Activated T-helper 1 cell treated with anti-CD3 and anti-CD28 coated beads, Interleukin-2, amount 50 U/mL, for 16 hours (primary cell): ENCODE data around the gene LCN1.
"Not testable (repeated sequence)": the region's sequence is repeated elsewhere in the genome, so short reads cannot be mapped to it uniquely, and the experiment has no call there.

ENCODE experiments used
- DNase-seq, 2 donors: peaks; one replicate each; pipeline ENCODE4 v3.0.0-alpha.2; 2020; ENCODE audit warnings: low read depth in 1 of 2, low spot score in 1 of 2

The LCN1 gene

DNA sequence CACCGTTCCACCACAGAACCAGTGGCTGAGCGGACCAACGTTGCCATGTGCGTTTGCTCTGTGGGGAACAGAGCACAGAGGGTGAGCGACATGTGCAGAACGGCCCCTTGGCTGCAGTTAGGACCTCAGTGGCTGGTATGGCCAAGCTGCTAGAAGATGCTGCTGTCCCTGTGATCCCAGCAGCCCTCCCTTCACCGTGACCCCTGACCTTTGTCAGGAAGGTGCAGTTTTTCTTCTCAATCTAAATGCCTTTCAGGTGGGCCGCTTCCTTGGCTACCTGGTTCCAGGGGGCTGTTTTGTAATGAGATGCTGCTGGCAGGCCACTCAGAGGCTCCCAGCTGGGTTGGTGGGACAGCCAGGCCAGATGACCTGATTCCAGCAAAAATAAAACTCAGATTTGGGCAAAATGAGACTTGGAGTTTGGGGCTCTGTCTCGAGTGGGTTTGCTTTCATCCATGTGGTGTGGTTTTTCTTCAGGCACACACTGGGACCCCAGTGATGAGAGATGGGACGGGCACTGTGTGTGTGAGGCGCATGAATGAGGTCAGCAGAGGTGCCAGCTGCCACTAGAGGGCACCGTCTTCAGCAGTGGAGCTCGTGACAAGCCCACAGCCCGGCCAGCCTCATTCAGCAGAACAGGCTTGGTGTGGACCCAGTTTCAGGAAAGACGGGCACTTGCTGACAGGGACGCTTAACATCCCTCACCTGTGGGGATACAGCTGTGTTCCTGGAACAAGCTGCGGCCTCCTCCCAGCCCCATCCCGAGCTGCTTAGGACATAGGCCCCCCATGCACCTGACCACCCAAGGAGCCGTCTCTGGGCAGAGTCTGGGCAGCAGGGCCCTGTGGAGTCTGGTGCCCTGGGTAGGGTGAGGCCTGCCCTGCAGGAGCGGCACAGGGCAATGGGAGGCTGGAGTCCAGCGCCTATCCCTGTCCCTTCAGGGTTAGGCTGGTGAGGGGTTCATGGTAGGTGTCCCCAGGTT is 16.7 kb upstream of the LCN1 start:
- no peak for DNase-seq

GRCh38 chr9:135505406-135506187 is 15.6 kb upstream of the LCN1 start:
- DNase-seq, result no peak

DNA sequence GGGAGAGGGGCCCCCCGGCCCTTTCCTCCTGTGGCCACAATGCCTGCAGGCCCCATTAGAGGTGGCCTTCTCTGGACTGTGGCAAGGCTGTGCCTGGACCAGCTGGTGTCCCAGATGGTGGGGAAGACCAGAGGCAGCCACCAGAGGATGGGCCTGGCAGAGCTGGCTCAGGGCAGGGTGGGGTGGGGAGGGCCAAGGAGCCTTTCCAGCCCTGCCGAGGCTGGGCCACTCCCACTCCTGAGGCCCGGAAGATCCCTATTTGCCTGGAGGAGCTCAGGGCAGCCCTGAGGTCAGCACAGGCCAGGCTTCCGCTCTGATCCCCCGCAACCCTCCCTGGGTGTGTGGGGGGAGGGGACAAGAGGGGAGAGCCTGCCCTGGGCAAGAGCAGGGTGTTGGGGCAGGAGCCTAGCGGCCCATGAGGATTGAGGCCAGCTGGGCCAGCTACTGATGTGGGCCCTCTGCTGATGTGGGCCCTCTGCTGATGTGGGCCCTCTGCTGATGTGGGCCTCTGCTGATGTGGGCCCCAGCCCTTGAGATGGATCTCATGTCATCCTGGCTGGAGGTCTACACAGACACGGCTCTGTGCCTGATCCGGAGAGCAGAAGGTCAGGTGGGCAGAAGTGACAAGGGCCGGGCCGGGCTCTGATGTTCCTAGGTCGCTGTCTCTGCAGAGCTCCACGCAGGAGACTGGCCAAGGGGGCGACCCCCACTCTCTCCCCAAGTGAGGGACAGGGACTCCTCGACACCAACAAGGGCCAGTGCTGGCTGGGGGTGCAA is 14.7 kb upstream of the LCN1 start:
- DNase-seq, result no peak

GRCh38 chr9:135507104-135508035 is 13.9 kb upstream of the LCN1 start:
- DNase-seq, result no peak

- DNase-seq, result no peak
Observed at GRCh38 chr9:135508211-135508820, 12.9 kb upstream of the LCN1 start.

DNA sequence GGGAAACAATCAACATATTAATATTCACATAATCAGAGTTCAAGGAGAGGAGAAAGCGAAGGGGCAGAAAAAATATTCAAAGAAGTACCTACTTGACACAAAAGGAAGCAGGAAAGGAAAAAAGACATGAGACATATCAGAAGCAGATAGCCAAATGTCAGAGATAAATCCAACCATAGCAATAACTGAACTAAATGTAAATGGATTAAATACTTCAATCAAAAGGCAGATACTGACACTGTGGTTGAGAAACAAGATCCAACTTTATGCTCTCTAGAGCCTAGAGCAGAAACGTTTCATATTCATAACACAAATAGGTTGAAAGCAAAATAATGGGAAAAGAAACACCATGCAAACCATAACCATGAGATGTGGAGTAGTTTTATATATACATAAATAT is 11.8 kb upstream of the LCN1 start:
- no peak for DNase-seq

- DNase-seq, result no peak
Observed at GRCh38 chr9:135512241-135512603, 9.0 kb upstream of the LCN1 start.

GRCh38 chr9:135512904-135513303 is 8.3 kb upstream of the LCN1 start:
- no peak for DNase-seq

DNA sequence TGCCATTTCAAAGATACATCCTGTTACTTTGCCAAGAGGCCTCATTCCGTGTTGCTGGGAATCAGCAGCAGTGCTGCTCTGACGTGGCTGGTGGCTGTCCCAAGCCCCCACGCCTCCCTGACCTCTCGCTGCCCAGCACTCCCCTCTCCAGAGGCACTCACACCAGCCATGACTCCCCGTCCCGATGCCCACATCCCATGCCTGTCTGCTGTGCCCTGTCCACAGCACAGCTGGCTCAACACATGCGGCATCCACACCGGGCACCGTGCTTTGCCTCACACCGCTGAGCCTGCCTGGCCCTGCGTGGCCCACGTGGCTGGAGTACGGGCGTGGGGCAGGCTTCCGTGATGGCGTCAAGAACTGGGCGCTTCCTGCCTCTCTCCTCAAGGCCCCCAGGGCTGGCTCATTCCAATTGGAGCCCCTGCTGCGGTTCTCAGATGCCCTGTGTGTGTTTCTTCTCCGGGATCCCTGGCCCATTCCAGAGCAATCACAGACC is 7.8 kb upstream of the LCN1 start:
- peak in 1 of 2 donors; percentile 1 for DNase-seq

- not testable (repeated sequence) for DNase-seq
Observed at GRCh38 chr9:135513906-135514305, 7.3 kb upstream of the LCN1 start.

DNA sequence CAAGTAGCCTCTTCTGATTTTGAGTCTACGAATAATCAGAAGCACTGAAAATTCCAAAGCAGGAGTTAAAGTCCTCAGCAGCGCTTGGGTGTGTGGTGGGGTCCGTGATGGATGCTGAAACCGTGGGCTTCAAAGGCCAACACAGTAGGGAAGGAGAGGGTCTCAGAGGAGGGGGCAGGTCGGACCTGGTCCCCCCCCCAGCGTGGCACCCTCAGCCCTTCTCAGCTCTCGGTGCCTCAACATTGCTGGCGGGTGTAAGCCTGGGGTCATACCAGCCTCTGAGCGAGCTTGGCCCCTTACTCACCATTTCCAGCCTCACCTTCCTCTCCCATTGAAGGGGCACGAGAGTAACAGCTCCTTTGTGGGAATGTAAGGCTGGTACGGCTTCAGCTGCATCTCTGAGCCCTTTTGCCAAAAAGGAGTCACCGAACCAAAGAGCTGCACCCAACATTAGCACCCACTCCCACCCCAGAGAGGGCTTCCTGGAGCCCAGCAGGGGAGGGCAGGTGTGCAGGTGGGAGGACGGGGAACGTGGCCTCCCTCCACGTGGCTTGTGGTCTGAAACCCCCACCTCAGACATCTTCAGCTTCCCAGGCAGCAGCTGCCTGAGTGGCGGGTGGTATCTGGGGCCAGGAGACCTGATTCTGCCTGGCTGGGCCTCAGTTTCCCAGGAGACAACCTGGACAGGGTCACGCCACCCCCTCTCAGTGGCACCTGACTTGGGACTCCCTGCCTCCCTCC is 6.7 kb upstream of the LCN1 start:
- DNase-seq, result no peak

- no peak for DNase-seq
Observed at GRCh38 chr9:135515083-135515951, 5.9 kb upstream of the LCN1 start.

- DNase-seq, result no peak
Observed at GRCh38 chr9:135516132-135516860, 4.9 kb upstream of the LCN1 start.

DNA sequence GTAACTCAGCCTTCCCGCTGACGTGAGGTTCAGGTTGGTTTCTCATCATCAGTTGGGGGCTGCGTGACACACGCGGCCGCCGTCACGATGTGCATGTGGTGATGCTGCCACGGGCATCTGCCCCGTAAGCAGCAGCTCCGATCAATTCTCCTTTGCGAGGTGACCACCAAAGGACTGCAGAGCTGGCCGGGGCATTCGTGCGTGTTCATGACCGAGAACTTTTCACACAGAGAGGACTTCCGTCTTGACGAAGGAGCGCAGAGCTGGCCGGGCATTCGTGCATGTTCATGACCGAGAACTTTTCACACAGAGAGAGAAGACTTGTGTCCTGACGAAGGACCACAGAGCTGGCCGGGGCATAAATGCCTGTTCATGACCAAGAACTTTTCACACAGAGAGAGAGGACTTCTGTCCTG is 3.8 kb upstream of the LCN1 start:
- DNase-seq, result no peak

DNA sequence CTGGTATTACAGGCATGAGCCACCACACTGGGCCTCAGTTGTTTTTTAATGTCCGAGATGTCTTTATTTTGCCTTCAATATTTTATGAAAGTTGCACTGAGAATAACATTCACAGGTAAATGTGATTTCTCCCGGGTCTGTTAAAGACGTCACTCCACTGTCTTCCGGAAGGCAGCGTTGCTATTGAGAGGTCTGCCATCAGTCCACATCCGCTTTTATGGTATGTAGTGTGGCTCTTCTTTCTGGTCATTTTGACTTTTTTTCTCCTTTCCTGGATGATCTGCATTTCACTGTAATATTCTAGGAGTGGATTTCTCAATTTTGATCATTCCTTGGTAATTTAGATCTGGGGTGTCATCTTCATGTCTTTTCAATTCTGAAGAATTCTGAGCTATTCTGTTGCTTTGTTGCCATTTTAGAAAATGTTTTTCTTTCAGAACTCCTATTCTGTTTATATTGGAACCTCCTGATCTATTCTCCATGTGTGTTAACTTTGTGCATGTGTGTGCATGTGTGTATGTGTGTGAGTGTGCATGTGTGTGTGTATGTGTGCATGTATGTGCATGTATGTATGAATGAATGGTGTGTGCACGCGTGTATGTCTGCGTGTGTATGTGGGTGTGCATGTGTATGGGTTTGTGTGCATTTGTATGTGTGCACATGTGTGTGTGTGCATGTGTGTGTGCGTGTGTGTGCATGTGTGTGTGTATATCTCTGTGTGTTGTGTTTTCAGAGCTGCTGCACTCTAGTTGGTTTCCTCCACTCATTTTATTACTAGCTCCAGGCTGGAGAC is 1.9 kb upstream of the LCN1 start:
- no peak for DNase-seq

DNA sequence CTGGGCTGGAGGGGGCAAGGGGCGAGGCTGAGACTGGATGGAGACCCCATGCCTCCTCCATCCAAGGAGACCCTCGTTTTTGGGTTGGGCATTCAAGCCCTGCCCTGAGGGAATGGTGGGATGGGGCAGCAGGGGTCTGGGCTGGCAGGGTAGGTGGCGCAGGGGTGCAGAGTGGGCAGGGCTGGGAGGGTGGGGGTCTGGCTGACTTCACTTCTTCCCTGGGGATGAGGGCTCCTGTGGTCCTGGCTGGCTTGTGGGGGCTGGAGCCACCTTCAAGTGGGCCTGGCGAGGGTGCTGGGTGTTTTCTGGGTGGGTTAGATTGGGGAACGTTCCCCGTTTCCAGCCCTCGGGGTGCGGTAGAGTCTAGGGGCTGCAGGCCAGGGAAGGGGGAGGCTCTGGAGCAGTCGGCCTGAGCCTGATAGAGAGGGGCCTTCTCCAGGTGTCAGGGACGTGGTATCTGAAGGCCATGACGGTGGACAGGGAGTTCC is 412 bp downstream of the LCN1 start:
- DNase-seq, result no peak
